ENCODE results near the gene HIF1A.

DNA sequence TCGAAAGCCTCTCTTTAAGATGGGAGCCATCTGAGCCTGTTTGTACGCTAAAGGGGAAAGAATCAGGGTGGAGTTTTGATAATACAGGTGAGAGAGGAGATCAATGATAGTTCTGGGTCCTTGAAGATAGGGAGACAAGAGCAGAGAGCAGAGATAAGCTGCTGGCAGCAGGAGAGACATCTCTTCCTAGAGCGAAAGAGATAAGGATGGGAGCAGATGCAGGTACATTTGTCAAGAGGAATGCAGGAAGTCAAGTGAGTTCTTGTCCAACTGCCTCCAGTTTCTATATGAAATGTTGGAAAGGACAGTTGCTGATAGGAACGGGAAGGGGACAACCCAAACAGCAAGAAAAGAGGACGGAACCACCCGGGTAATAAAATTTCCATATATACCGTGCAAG is 24.7 kb upstream of the HIF1A start:
- TF ChIP-seq, protein P1, sequence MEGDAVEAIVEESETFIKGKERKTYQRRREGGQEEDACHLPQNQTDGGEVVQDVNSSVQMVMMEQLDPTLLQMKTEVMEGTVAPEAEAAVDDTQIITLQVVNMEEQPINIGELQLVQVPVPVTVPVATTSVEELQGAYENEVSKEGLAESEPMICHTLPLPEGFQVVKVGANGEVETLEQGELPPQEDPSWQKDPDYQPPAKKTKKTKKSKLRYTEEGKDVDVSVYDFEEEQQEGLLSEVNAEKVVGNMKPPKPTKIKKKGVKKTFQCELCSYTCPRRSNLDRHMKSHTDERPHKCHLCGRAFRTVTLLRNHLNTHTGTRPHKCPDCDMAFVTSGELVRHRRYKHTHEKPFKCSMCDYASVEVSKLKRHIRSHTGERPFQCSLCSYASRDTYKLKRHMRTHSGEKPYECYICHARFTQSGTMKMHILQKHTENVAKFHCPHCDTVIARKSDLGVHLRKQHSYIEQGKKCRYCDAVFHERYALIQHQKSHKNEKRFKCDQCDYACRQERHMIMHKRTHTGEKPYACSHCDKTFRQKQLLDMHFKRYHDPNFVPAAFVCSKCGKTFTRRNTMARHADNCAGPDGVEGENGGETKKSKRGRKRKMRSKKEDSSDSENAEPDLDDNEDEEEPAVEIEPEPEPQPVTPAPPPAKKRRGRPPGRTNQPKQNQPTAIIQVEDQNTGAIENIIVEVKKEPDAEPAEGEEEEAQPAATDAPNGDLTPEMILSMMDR (IDR thresholded peaks at IDR 0.05; ENCODE audit: low read length) = no peak
- TF ChIP-seq EZH2 (IDR thresholded peaks at IDR 0.05; ENCODE audit: borderline replicate concordance, low read length) = no peak
